SK-N-SH treated with all-trans-retinoic acid at 6 μM for 48 hours (cell line): ENCODE results near the gene KCNK4.

Source experiments
- ATAC-seq: fragments of 200-7000 bp; cut with Tn5 transposase; 3 replicates; pipeline ENCODE4 v1.9.1; 2020; ENCODE audit warnings: mild to moderate bottlenecking, moderate library complexity
- ESRRG ChIP-seq: fragments of 250-450 bp; sonication (Bioruptor Pico); IDR thresholded peaks from 2 replicates; pipeline ENCODE4 v1.6.1; 2021; ENCODE audit warnings: mild to moderate bottlenecking
- GLIS3 ChIP-seq: fragments of 250-450 bp; sonication (Bioruptor Pico); IDR thresholded peaks from 2 replicates; pipeline ENCODE4 v1.5.0; 2020; ENCODE audit warnings: mild to moderate bottlenecking, moderate library complexity
- ISL1 ChIP-seq: fragments of 250-450 bp; sonication (Bioruptor Pico); IDR thresholded peaks from 2 replicates; pipeline ENCODE4 v2.1.2; 2022; ENCODE audit warnings: mild to moderate bottlenecking, moderate library complexity
- OSR1 ChIP-seq: fragments of 250-450 bp; sonication (Bioruptor Pico); IDR thresholded peaks from 2 replicates; pipeline ENCODE4 v1.8.0; 2022; ENCODE audit warnings: moderate library complexity, mild to moderate bottlenecking, inconsistent platforms
- PPARA ChIP-seq: fragments of 250-450 bp; sonication (Bioruptor Pico); IDR thresholded peaks from 2 replicates; pipeline ENCODE4 v1.5.0; 2020; ENCODE audit warnings: mild to moderate bottlenecking, borderline replicate concordance
- RARB ChIP-seq: fragments of 250-450 bp; sonication (Bioruptor Pico); IDR thresholded peaks from 2 replicates; pipeline ENCODE4 v1.8.0; 2021; ENCODE audit warnings: mild to moderate bottlenecking, moderate library complexity
- SNAI2 ChIP-seq: fragments of 250-450 bp; sonication (Bioruptor Pico); IDR thresholded peaks from 2 replicates; pipeline ENCODE4 v1.5.0; 2020; ENCODE audit warnings: mild to moderate bottlenecking, moderate library complexity
- TCF4 ChIP-seq: fragments of 250-450 bp; sonication (Bioruptor Pico); IDR thresholded peaks from 2 replicates; pipeline ENCODE4 v1.8.0; 2021; ENCODE audit warnings: mild to moderate bottlenecking, moderate library complexity, borderline replicate concordance
- TOX ChIP-seq: fragments of 250-450 bp; sonication (Bioruptor Pico); IDR thresholded peaks from 2 replicates; pipeline ENCODE4 v1.8.0; 2021; ENCODE audit warnings: mild to moderate bottlenecking, moderate library complexity, borderline replicate concordance
- TSHZ2 ChIP-seq: fragments of 250-450 bp; sonication (Bioruptor Pico); IDR thresholded peaks from 2 replicates; pipeline ENCODE4 v1.5.0; 2020; ENCODE audit warnings: mild to moderate bottlenecking, moderate library complexity
- ZFP3 ChIP-seq: fragments of 250-450 bp; sonication (Bioruptor Pico); IDR thresholded peaks from 2 replicates; pipeline ENCODE4 v1.5.0; 2020; ENCODE audit warnings: mild to moderate bottlenecking, moderate library complexity
- ZNF565 ChIP-seq: fragments of 450-650 bp; formaldehyde crosslinking; conservative IDR thresholded peaks from 2 replicates; pipeline ENCODE4 v1.5.0; 2020; ENCODE audit warnings: low read depth, mild to moderate bottlenecking, moderate library complexity
- ZNF70 ChIP-seq: fragments of 450-650 bp; formaldehyde crosslinking; IDR thresholded peaks from 2 replicates; pipeline ENCODE4 v1.5.0; 2020; ENCODE audit warnings: mild to moderate bottlenecking, moderate library complexity
- ZNF8 ChIP-seq: fragments of 450-650 bp; formaldehyde crosslinking; IDR thresholded peaks from 2 replicates; pipeline ENCODE4 v1.5.0; 2020; ENCODE audit warnings: mild to moderate bottlenecking, moderate library complexity
- TF ChIP-seq, protein P1 (sequence below): fragments of 250-450 bp; sonication (Bioruptor Pico); IDR thresholded peaks from 2 replicates; pipeline ENCODE4 v1.5.1; 2020; ENCODE audit warnings: low read depth, mild to moderate bottlenecking, moderate library complexity
- TF ChIP-seq, protein P2 (sequence below): fragments of 250-450 bp; sonication (Bioruptor Pico); IDR thresholded peaks from 2 replicates; pipeline ENCODE4 v1.8.0; 2021; ENCODE audit warnings: low read depth, mild to moderate bottlenecking, moderate library complexity, borderline replicate concordance
- TF ChIP-seq, protein P3 (sequence below): fragments of 250-450 bp; sonication (Bioruptor Pico); IDR thresholded peaks from 2 replicates; pipeline ENCODE4 v1.5.1; 2021; ENCODE audit warnings: mild to moderate bottlenecking, moderate library complexity
- TF ChIP-seq, protein P4 (sequence below): fragments of 250-450 bp; sonication (Bioruptor Pico); IDR thresholded peaks from 2 replicates; pipeline ENCODE4 v1.8.0; 2020; ENCODE audit warnings: mild to moderate bottlenecking, moderate library complexity, borderline replicate concordance

KCNK4 gene

DNA sequence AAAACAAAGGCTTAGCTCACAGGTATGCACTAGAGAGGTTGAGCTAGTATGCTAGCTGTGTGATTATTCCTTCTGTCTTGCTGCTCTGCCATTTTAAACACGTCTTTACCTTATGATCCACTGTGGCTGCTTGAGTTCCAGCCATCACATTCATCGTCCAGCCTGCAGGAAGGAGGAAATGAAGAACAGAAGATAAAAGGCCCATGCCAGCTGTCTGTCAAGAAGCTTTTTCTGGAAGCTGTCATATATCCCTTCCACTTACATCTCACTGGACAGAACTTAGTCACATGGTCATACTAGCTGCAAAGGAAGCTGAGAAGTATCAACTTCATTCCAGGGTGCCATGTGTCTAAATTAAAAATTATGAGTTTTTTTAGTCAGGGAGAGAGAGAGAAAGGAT is 36.3 kb downstream of the KCNK4 start:
- TF ChIP-seq TCF4 (CRISPR knock-in tag) (no peak), ZNF70 (no peak), RARB (CRISPR knock-in tag) (no peak), TSHZ2 (CRISPR knock-in tag) (no peak), SNAI2 (no peak), GLIS3 (CRISPR knock-in tag) (no peak), ZNF8 (CRISPR knock-in tag) (no peak), TOX (CRISPR knock-in tag) (no peak), OSR1 (CRISPR knock-in tag) (no peak), PPARA (CRISPR knock-in tag) (no peak), ESRRG (CRISPR knock-in tag) (no peak)
- TF ChIP-seq, protein P1, sequence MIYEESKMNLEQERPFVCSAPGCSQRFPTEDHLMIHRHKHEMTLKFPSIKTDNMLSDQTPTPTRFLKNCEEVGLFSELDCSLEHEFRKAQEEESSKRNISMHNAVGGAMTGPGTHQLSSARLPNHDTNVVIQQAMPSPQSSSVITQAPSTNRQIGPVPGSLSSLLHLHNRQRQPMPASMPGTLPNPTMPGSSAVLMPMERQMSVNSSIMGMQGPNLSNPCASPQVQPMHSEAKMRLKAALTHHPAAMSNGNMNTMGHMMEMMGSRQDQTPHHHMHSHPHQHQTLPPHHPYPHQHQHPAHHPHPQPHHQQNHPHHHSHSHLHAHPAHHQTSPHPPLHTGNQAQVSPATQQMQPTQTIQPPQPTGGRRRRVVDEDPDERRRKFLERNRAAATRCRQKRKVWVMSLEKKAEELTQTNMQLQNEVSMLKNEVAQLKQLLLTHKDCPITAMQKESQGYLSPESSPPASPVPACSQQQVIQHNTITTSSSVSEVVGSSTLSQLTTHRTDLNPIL (CRISPR knock-in tag), result no peak
- TF ChIP-seq, protein P2, sequence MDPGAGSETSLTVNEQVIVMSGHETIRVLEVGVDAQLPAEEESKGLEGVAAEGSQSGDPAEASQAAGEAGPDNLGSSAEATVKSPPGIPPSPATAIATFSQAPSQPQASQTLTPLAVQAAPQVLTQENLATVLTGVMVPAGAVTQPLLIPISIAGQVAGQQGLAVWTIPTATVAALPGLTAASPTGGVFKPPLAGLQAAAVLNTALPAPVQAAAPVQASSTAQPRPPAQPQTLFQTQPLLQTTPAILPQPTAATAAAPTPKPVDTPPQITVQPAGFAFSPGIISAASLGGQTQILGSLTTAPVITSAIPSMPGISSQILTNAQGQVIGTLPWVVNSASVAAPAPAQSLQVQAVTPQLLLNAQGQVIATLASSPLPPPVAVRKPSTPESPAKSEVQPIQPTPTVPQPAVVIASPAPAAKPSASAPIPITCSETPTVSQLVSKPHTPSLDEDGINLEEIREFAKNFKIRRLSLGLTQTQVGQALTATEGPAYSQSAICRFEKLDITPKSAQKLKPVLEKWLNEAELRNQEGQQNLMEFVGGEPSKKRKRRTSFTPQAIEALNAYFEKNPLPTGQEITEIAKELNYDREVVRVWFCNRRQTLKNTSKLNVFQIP (CRISPR knock-in tag), result no peak
- TF ChIP-seq, protein P3, sequence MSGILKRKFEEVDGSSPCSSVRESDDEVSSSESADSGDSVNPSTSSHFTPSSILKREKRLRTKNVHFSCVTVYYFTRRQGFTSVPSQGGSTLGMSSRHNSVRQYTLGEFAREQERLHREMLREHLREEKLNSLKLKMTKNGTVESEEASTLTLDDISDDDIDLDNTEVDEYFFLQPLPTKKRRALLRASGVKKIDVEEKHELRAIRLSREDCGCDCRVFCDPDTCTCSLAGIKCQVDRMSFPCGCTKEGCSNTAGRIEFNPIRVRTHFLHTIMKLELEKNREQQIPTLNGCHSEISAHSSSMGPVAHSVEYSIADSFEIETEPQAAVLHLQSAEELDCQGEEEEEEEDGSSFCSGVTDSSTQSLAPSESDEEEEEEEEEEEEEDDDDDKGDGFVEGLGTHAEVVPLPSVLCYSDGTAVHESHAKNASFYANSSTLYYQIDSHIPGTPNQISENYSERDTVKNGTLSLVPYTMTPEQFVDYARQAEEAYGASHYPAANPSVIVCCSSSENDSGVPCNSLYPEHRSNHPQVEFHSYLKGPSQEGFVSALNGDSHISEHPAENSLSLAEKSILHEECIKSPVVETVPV, result no peak
- no peak for ATAC-seq

- no peak for ATAC-seq
- TF ChIP-seq PPARA (CRISPR knock-in tag) (no peak), ZNF70 (no peak), ZFP3 (CRISPR knock-in tag) (no peak), OSR1 (CRISPR knock-in tag) (no peak), ISL1 (no peak), ZNF565 (CRISPR knock-in tag) (no peak), TOX (CRISPR knock-in tag) (no peak), GLIS3 (CRISPR knock-in tag) (no peak), ESRRG (CRISPR knock-in tag) (no peak), TSHZ2 (CRISPR knock-in tag) (no peak), RARB (CRISPR knock-in tag) (no peak)
- TF ChIP-seq, protein P1 (CRISPR knock-in tag), result no peak
- TF ChIP-seq, protein P3, result no peak
- TF ChIP-seq, protein P4, sequence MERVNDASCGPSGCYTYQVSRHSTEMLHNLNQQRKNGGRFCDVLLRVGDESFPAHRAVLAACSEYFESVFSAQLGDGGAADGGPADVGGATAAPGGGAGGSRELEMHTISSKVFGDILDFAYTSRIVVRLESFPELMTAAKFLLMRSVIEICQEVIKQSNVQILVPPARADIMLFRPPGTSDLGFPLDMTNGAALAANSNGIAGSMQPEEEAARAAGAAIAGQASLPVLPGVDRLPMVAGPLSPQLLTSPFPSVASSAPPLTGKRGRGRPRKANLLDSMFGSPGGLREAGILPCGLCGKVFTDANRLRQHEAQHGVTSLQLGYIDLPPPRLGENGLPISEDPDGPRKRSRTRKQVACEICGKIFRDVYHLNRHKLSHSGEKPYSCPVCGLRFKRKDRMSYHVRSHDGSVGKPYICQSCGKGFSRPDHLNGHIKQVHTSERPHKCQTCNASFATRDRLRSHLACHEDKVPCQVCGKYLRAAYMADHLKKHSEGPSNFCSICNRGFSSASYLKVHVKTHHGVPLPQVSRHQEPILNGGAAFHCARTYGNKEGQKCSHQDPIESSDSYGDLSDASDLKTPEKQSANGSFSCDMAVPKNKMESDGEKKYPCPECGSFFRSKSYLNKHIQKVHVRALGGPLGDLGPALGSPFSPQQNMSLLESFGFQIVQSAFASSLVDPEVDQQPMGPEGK (CRISPR knock-in tag), result no peak
- TF ChIP-seq, protein P2 (CRISPR knock-in tag), result no peak
Observed at GRCh38 chr11:64327993-64328392, 36.9 kb downstream of the KCNK4 start.
